Ovary (tissue), 3 donors: ENCODE results near the gene MMP24.

Source experiments
- EP300 ChIP-seq: sonication (generic); formaldehyde crosslinking; IDR thresholded peaks from one replicate; pipeline ENCODE4 v1.6.1; 2017; ENCODE audit warnings: antibody characterized with exemption
- POLR2A ChIP-seq: fragments of 450-650 bp; IDR thresholded peaks from one replicate; pipeline ENCODE4 v1.6.1; 2017; ENCODE audit warnings: antibody characterized with exemption, mild to moderate bottlenecking, moderate library complexity
- TF ChIP-seq, protein P1 (sequence below), 3 donors: fragments of 450-650 bp in 2 of 3; fragments of 200-600 bp in 1 of 3; IDR thresholded peaks; one replicate each; pipeline versions ENCODE4 v1.5.1 to v1.8.0; 2016 to 2022; ENCODE audit warnings: antibody characterized with exemption in 3 of 3, mild to moderate bottlenecking in 1 of 3
- donor health status: DM: no; HTN: no; CAD: no.

DNA sequence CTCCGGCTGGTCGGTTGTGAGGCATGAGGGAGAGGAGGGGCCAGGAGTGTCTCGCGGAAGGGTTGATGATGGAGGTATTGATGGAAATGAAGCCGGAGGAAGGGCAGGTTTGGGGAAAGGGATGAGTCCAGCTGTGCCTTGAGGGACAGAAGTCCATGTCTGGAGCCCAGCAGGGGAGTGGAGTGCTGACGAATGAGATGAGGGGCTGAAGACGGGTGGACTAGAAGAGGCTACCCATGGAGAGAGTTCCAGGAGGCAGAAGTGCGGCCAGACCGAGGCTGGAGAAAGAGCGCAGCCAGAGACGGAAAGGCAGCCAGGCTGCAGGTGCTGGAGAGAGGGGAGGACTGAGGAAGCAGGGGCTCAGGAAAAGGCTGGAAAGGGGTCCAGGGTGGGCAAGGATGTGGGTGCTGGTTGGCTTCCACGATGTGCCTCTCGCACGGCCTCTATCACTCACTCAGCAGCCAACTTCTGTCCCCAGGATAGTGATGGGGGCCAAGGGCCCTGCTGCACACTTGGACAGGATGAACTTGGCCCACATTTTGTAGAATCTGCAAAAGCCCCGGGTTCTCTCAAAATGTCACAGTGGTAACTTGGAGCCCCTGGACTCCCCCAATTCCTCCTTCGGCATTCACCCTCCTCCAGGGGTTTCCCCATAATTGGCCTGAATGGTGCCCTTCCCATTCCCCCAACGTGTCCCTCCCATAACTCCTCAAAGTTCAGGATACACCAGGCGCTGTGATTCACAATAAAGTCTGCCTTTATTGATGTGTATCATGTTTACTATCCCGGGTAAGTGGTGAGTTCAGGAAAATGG lies 58.7 kb downstream of the MMP24 start:
- TF ChIP-seq, protein P1, sequence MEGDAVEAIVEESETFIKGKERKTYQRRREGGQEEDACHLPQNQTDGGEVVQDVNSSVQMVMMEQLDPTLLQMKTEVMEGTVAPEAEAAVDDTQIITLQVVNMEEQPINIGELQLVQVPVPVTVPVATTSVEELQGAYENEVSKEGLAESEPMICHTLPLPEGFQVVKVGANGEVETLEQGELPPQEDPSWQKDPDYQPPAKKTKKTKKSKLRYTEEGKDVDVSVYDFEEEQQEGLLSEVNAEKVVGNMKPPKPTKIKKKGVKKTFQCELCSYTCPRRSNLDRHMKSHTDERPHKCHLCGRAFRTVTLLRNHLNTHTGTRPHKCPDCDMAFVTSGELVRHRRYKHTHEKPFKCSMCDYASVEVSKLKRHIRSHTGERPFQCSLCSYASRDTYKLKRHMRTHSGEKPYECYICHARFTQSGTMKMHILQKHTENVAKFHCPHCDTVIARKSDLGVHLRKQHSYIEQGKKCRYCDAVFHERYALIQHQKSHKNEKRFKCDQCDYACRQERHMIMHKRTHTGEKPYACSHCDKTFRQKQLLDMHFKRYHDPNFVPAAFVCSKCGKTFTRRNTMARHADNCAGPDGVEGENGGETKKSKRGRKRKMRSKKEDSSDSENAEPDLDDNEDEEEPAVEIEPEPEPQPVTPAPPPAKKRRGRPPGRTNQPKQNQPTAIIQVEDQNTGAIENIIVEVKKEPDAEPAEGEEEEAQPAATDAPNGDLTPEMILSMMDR (IDR thresholded peaks at IDR 0.05): no peak
- TF ChIP-seq EP300 (no peak), POLR2A (no peak)
